Measurements from ENCODE around the gene ANKS1A. TPM values are rescaled to one million over a fixed set of nuclear protein-coding genes. Genes with fewer than 3 reads are reported as not detected.

The ANKS1A gene
- total RNA-seq, 2 donors from 2014 or later = 20.5 to 68.4 TPM

DNA sequence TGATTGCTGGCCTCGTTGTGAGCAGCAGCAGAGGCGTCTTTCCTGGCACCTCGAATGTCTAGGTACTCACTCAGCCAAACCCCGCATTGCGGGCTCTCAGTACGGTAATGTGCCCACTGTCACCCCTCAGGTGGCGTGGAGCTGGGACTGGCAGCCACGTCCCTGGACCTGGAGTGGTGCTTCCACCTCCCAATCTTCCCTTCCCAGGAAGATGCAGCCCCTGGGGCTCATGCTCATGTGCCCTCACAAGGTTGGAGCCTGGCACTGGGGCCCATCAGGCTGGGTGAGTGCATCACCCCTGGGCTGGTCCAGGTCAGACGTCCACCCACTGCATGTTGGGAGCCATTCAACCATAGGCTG lies 176.4 kb downstream of the ANKS1A start:
- no peaks in the 10 kb centered on the region for H3K4me1 ChIP-seq (replicated peaks)
- H3K4me3 ChIP-seq = no peak overlapping the region
- intact Hi-C loops (cut with DNase I) = no loop called here
- 93% methylated on average over 9 of the region's 9 CpGs for WGBS
- no peak overlapping the region for H3K27ac ChIP-seq
- H3K36me3 ChIP-seq = peaks cover 0 to 7% of the 10 kb centered on the region in 2 donors
- TF ChIP-seq POLR2A (IDR thresholded peaks at IDR 0.05) (no peak), POLR2AphosphoS5 (IDR thresholded peaks at IDR 0.05) (no peak)
- TF ChIP-seq, protein P1, sequence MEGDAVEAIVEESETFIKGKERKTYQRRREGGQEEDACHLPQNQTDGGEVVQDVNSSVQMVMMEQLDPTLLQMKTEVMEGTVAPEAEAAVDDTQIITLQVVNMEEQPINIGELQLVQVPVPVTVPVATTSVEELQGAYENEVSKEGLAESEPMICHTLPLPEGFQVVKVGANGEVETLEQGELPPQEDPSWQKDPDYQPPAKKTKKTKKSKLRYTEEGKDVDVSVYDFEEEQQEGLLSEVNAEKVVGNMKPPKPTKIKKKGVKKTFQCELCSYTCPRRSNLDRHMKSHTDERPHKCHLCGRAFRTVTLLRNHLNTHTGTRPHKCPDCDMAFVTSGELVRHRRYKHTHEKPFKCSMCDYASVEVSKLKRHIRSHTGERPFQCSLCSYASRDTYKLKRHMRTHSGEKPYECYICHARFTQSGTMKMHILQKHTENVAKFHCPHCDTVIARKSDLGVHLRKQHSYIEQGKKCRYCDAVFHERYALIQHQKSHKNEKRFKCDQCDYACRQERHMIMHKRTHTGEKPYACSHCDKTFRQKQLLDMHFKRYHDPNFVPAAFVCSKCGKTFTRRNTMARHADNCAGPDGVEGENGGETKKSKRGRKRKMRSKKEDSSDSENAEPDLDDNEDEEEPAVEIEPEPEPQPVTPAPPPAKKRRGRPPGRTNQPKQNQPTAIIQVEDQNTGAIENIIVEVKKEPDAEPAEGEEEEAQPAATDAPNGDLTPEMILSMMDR (IDR thresholded peaks at IDR 0.05) = no peak
- no peak for DNase-seq (ENCODE audit: low spot score)
- no peaks in the 10 kb centered on the region for H3K9me3 ChIP-seq
- H3K27me3 ChIP-seq (replicated peaks; ENCODE audit: insufficient read depth) = no peaks in the 10 kb centered on the region

DNA sequence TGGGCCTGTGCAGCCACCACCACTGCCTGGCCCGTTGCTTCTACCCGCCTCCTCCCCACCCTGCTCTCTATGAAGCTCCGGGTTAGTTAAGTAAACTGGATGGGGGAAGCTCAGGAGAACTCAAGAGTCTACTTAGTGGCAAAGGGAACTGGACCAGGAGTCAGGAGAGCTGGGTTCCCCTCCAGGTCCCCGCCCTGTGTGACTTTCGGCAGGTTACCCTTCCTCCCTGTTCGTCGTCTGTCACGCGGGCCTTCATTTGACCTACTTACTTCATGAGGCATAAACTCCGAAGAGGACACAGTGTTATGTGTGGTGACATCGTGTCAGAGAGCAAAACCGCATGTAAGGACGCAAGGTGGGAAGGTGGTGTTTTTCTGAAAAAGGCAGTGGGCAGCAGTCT lies 176.8 kb downstream of the ANKS1A start:
- H3K4me1 ChIP-seq (replicated peaks) = no peaks in the 10 kb centered on the region
- no peaks in the 10 kb centered on the region for H3K27me3 ChIP-seq (replicated peaks; ENCODE audit: insufficient read depth)
- intact Hi-C loops (cut with DNase I) = no loop called here
- no peak overlapping the region for H3K27ac ChIP-seq
- H3K4me3 ChIP-seq = no peak overlapping the region
- H3K36me3 ChIP-seq = peaks cover 0 to 7% of the 10 kb centered on the region in 2 donors
- no peak for DNase-seq (ENCODE audit: low spot score)
- 88% methylated on average over 13 of the region's 13 CpGs for WGBS
- H3K9me3 ChIP-seq = no peaks in the 10 kb centered on the region
- TF ChIP-seq POLR2A (IDR thresholded peaks at IDR 0.05) (no peak), POLR2AphosphoS5 (IDR thresholded peaks at IDR 0.05) (no peak)
- TF ChIP-seq, protein P1 (IDR thresholded peaks at IDR 0.05) = no peak

DNA sequence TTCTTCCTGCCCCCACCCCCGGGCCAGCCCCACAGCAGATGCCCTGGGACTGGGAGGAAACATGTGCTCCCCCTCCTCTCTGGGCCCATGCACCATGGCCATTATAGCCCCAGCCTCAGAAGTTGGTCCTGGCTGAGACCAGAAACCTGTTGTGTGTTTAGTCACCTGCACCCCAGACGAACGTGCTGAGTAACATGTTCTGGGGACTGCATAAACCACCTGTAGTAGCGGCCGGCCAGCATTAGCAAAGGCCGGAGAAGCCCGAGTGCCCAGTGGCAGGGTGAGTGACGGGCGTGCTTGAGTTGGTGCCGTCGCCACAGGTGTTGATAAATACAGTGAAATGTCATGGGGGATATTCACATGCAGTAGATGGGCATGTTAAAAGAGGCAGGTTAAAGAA lies 178.2 kb downstream of the ANKS1A start:
- Histone ChIP-seq H3K27ac (no peak overlapping the region), H3K9me3 (no peaks in the 10 kb centered on the region), H3K4me1 (replicated peaks) (no peaks in the 10 kb centered on the region), H3K4me3 (no peak overlapping the region), H3K27me3 (replicated peaks; ENCODE audit: insufficient read depth) (no peaks in the 10 kb centered on the region), H3K36me3 (peaks cover 0 to 7% of the 10 kb centered on the region in 2 donors)
- DNase-seq (ENCODE audit: low spot score) = no peak
- TF ChIP-seq POLR2A (IDR thresholded peaks at IDR 0.05) = no peak
- TF ChIP-seq, protein P1 (IDR thresholded peaks at IDR 0.05) = no peak
- 96% methylated on average over 11 of the region's 11 CpGs for WGBS
- intact Hi-C loops (cut with DNase I) = no loop called here

DNA sequence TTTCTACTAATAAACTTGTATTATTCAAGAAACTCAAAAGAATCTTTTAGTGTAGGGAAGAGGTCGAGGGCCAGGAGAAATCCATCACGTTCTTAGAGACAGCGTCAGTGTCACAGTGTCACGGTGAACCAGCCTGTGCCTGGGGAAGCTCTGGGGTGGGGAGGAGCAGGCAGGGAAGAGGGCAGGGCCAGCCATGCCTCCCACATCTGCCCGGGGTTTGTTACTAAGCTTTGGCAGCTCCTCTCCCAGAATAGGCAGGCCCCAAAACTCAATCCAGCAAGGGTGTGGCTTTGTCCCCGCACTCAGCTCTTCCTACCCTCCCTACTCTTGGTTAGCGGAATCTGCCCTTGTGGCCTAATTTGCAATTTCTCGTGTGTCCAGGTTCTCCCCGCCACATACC lies 179.2 kb downstream of the ANKS1A start:
- intact Hi-C loops (cut with DNase I) = no loop called here
- H3K27ac ChIP-seq = no peak overlapping the region
- no peaks in the 10 kb centered on the region for H3K9me3 ChIP-seq
- no peaks in the 10 kb centered on the region for H3K27me3 ChIP-seq (replicated peaks; ENCODE audit: insufficient read depth)
- WGBS = 82% methylated on average over 7 of the region's 9 CpGs
- H3K36me3 ChIP-seq = peaks cover 0 to 7% of the 10 kb centered on the region in 2 donors
- H3K4me1 ChIP-seq (replicated peaks) = no peaks in the 10 kb centered on the region
- TF ChIP-seq POLR2AphosphoS5 (IDR thresholded peaks at IDR 0.05) (no peak), POLR2A (IDR thresholded peaks at IDR 0.05) (no peak)
- TF ChIP-seq, protein P1 (IDR thresholded peaks at IDR 0.05) = no peak
- H3K4me3 ChIP-seq = no peak overlapping the region
- no peak for DNase-seq (ENCODE audit: low spot score)

DNA sequence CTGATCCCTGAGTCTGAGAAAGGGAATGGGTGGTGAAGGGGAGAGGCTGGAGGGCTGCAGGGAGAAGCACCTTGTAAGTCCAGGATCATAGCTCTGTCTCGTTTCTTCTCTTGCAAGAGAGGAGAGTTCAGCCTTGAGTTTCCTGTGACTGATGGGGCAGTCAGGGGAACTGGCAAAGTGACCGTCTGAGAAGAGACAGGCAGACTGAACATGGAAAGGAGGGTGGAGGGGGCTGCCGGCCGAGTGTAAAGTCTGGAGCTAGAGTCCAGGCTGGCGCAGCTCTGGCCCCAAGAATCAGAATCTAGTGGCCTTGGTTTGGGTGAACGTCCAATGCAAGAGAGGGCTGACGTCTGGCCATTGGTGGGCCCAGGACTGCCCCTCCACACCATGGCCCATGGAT lies 179.6 kb downstream of the ANKS1A start:
- DNase-seq (ENCODE audit: low spot score) = no peak
- no peak overlapping the region for H3K4me3 ChIP-seq
- no peaks in the 10 kb centered on the region for H3K4me1 ChIP-seq (replicated peaks)
- no peaks in the 10 kb centered on the region for H3K9me3 ChIP-seq
- H3K36me3 ChIP-seq = peaks cover 0 to 7% of the 10 kb centered on the region in 2 donors
- no peaks in the 10 kb centered on the region for H3K27me3 ChIP-seq (replicated peaks; ENCODE audit: insufficient read depth)
- TF ChIP-seq, protein P1 (IDR thresholded peaks at IDR 0.05) = no peak
- no peak for TF ChIP-seq POLR2AphosphoS5 (IDR thresholded peaks at IDR 0.05)
- TF ChIP-seq POLR2A (IDR thresholded peaks at IDR 0.05) = no peak
- intact Hi-C loops (cut with DNase I) = no loop called here
- H3K27ac ChIP-seq = no peak overlapping the region
- WGBS = 89% methylated on average over 7 of the region's 7 CpGs
